ENCODE results near the gene SLCO1B3. TPM values are rescaled to one million over a fixed set of nuclear protein-coding genes. Genes with fewer than 3 reads are reported as not detected.

The SLCO1B3 gene
- total and polyA plus RNA-seq, 9 of the 15 experiments (the other 6 are each of a cell fraction or from before 2014, with no cell fraction given) = not detected

DNA sequence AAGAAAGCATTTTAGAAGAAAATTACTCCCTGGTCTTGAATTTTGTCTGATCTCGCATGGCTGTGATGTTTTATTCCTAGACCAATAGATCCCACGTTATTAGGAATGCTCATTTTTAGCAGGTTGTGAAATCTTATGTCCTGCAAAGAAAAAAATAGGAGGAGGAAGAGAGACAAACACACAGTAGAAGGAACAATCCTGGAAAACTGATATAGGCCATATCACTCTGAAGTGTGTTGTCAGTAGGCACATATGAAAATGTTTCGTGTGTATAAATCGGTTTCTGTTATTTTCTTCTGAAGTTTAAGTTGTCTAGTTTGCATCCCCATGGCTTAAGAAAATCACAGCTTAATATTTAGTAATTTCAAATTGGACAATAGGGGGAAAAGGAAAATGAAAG lies 12.4 kb downstream of the SLCO1B3 start:
- WGBS (ENCODE audit: insufficient coverage, low coverage, missing lambda C conversion rate) = 0% methylated on average over 4 of the region's 4 CpGs
- Histone ChIP-seq H3K36me3 (ENCODE audit: control insufficient read depth, insufficient read depth, low read length) (no peaks in the 10 kb centered on the region), H3K4me3 (no peak overlapping the region), H3K4me2 (ENCODE audit: insufficient read depth, low read length) (no peak overlapping the region), H3K4me1 (replicated peaks in 1 of 2; ENCODE audit: control insufficient read depth in 2 of 2, insufficient read depth in 2 of 2, low read length in 2 of 2) (no peaks in the 10 kb centered on the region), H3K79me2 (ENCODE audit: control insufficient read depth, insufficient read depth, low read length) (no peaks in the 10 kb centered on the region), H3K9me3 (replicated peaks; ENCODE audit: control insufficient read depth, insufficient read depth, low read depth, low read length) (no peaks in the 10 kb centered on the region), H3K27me3 (ENCODE audit: control insufficient read depth in 2 of 2, insufficient read depth in 2 of 2, low read length in 2 of 2) (no peaks in the 10 kb centered on the region), H3K9ac (ENCODE audit: insufficient read depth in 1 of 2, low read depth in 2 of 2, low read length in 2 of 2) (no peak overlapping the region), H3K9me1 (ENCODE audit: control insufficient read depth, insufficient read depth, low read length) (no peaks in the 10 kb centered on the region), H3K27ac (ENCODE audit: extremely low read depth, low read depth, low read length) (no peak overlapping the region), H4K20me1 (replicated peaks; ENCODE audit: control insufficient read depth, insufficient read depth, low read length) (no peaks in the 10 kb centered on the region), H2AFZ (ENCODE audit: low read depth, low read length) (no peak overlapping the region)
- ATAC-seq (no peak), DNase-seq (ENCODE audit: extremely low read depth in 1 of 4, low spot score in 3 of 4) (no peak), FAIRE-seq (no peak)
- in situ Hi-C loops (cut with MboI) = no loop called here
- no TSS peak for BruUV-seq (replicated peaks)
- ChIA-PET POLR2A (no interaction called here), CTCF (ENCODE audit: low intra/inter-chr PET ratio) (no interaction called here)
- TF ChIP-seq SRSF1 (IDR thresholded peaks at IDR 0.05; ENCODE audit: low read depth, low read length) (no peak), DACH1 (IDR thresholded peaks at IDR 0.05; ENCODE audit: partially characterized antibody) (no peak), TCFL5 (CRISPR knock-in tag; conservative IDR thresholded peaks at IDR 0.05) (no peak), BCOR (IDR thresholded peaks at IDR 0.05) (no peak), PRMT5 (CRISPR knock-in tag; IDR thresholded peaks at IDR 0.05) (no peak), RHOXF2B (CRISPR knock-in tag; conservative IDR thresholded peaks at IDR 0.05) (no peak), HNRNPH1 (optimal IDR thresholded peaks at IDR 0.05; ENCODE audit: low read depth, low read length) (no peak), NR2F6 (CRISPR knock-in tag; IDR thresholded peaks at IDR 0.05) (no peak), FOXM1 (IDR thresholded peaks at IDR 0.05; ENCODE audit: low read depth) (no peak), FOXM1 (CRISPR knock-in tag; IDR thresholded peaks at IDR 0.05; ENCODE audit: low read depth) (no peak), ESRRA (IDR thresholded peaks at IDR 0.05; ENCODE audit: borderline replicate concordance, low read depth) (no peak), KLF6 (CRISPR knock-in tag; IDR thresholded peaks at IDR 0.05; ENCODE audit: borderline replicate concordance) (no peak), ZNF507 (tag; conservative IDR thresholded peaks at IDR 0.05) (no peak), ERF (CRISPR knock-in tag; IDR thresholded peaks at IDR 0.05) (no peak), HMG20B (CRISPR knock-in tag; IDR thresholded peaks at IDR 0.05) (no peak)
- intact Hi-C loops (cut with micrococcal nuclease) = no loop called here
